Dedifferentiated amniotic fluid mesenchymal stem cell (primary cell): Measurements from ENCODE around the gene RELT.
A peak's percentile ranks its signal among the peaks of the same experiment; 100 is the strongest.

Source experiments
- DNase-seq: peaks from one replicate; pipeline ENCODE4 v3.0.0-alpha.2; 2016; ENCODE audit errors: extremely low spot score

Gene RELT

GRCh38 chr11:73391665-73392064 is 15.5 kb downstream of the RELT start:
- no peak for DNase-seq

GRCh38 chr11:73392108-73393010 is 16.2 kb downstream of the RELT start:
- no peak for DNase-seq

- no peak for DNase-seq
Measured at GRCh38 chr11:73393011-73393380, 16.8 kb downstream of the RELT start.

- DNase-seq: peak; percentile 61
Measured at GRCh38 chr11:73393479-73394415, 17.5 kb downstream of the RELT start.

GRCh38 chr11:73394416-73395296 is 18.5 kb downstream of the RELT start:
- no peak for DNase-seq

GRCh38 chr11:73395297-73396208 is 19.4 kb downstream of the RELT start:
- no peak for DNase-seq

- no peak for DNase-seq
Measured at GRCh38 chr11:73396251-73396930, 20.2 kb downstream of the RELT start.

- DNase-seq: no peak
Measured at GRCh38 chr11:73396985-73397384, 20.8 kb downstream of the RELT start.

GRCh38 chr11:73397468-73398131 is 21.4 kb downstream of the RELT start:
- no peak for DNase-seq

GRCh38 chr11:73398132-73398526 is 21.9 kb downstream of the RELT start:
- no peak for DNase-seq

GRCh38 chr11:73398721-73399120 is 22.5 kb downstream of the RELT start:
- no peak for DNase-seq

- no peak for DNase-seq
Measured at GRCh38 chr11:73399159-73399590, 23.0 kb downstream of the RELT start.

GRCh38 chr11:73399636-73400035 is 23.4 kb downstream of the RELT start:
- no peak for DNase-seq

- DNase-seq: no peak
Measured at GRCh38 chr11:73400293-73400692, 24.1 kb downstream of the RELT start.

GRCh38 chr11:73401217-73401923 is 25.2 kb downstream of the RELT start:
- no peak for DNase-seq

- DNase-seq: no peak
Measured at GRCh38 chr11:73401924-73402833, 26.0 kb downstream of the RELT start.

- DNase-seq: no peak
Measured at GRCh38 chr11:73402834-73403185, 26.6 kb downstream of the RELT start.

GRCh38 chr11:73403541-73403940 is 27.3 kb downstream of the RELT start:
- DNase-seq: no peak
